Measurements from ENCODE around the gene CTNNBL1. TPM values are rescaled to one million over a fixed set of nuclear protein-coding genes. Genes with fewer than 3 reads are reported as not detected.

CTNNBL1 gene
- total RNA-seq, 1 donor from 2014 or later = 30.0 TPM

- no peak for FAIRE-seq
- DNase-seq (ENCODE audit: low read depth) = no peak
- H3K4me3 ChIP-seq (ENCODE audit: low read depth, low read length) = no peak overlapping the region
- no peak for TF ChIP-seq CTCF (IDR thresholded peaks at IDR 0.05; ENCODE audit: insufficient read depth, low read length, severe bottlenecking)
- peaks cover 7% of the 10 kb centered on the region for H3K36me3 ChIP-seq (ENCODE audit: control insufficient read depth, insufficient read depth, low read length)
- no peaks in the 10 kb centered on the region for H3K27me3 ChIP-seq (ENCODE audit: control insufficient read depth, insufficient read depth, low read length)
Observed at GRCh38 chr20:37863289-37863688, 169.5 kb downstream of the CTNNBL1 start.

GRCh38 chr20:37864298-37864697 lies 170.5 kb downstream of the CTNNBL1 start:
- DNase-seq (ENCODE audit: low read depth) (no peak), FAIRE-seq (no peak)
- peaks cover 10% of the 10 kb centered on the region for H3K36me3 ChIP-seq (ENCODE audit: control insufficient read depth, insufficient read depth, low read length)
- H3K27me3 ChIP-seq (ENCODE audit: control insufficient read depth, insufficient read depth, low read length) = no peaks in the 10 kb centered on the region
- TF ChIP-seq CTCF (IDR thresholded peaks at IDR 0.05; ENCODE audit: insufficient read depth, low read length, severe bottlenecking) = no peak
- no peak overlapping the region for H3K4me3 ChIP-seq (ENCODE audit: low read depth, low read length)

GRCh38 chr20:37866051-37866450 lies 172.2 kb downstream of the CTNNBL1 start:
- DNase-seq (ENCODE audit: low read depth) (no peak), FAIRE-seq (no peak)
- H3K4me3 ChIP-seq (ENCODE audit: low read depth, low read length) = no peak overlapping the region
- no peak for TF ChIP-seq CTCF (IDR thresholded peaks at IDR 0.05; ENCODE audit: insufficient read depth, low read length, severe bottlenecking)
- H3K36me3 ChIP-seq (ENCODE audit: control insufficient read depth, insufficient read depth, low read length) = peaks cover 10% of the 10 kb centered on the region
- H3K27me3 ChIP-seq (ENCODE audit: control insufficient read depth, insufficient read depth, low read length) = no peaks in the 10 kb centered on the region

- no peak for DNase-seq (ENCODE audit: low read depth)
- Histone ChIP-seq H3K36me3 (ENCODE audit: control insufficient read depth, insufficient read depth, low read length) (peaks cover 7% of the 10 kb centered on the region), H3K27me3 (ENCODE audit: control insufficient read depth, insufficient read depth, low read length) (no peaks in the 10 kb centered on the region), H3K4me3 (ENCODE audit: low read depth, low read length) (no peak overlapping the region)
- no peak for TF ChIP-seq CTCF (IDR thresholded peaks at IDR 0.05; ENCODE audit: insufficient read depth, low read length, severe bottlenecking)
- peak; percentile 32 for FAIRE-seq
Observed at GRCh38 chr20:37867289-37868195, 173.7 kb downstream of the CTNNBL1 start.

- DNase-seq (ENCODE audit: low read depth) (no peak), FAIRE-seq (no peak)
- Histone ChIP-seq H3K36me3 (ENCODE audit: control insufficient read depth, insufficient read depth, low read length) (peaks cover 7% of the 10 kb centered on the region), H3K4me3 (ENCODE audit: low read depth, low read length) (no peak overlapping the region), H3K27me3 (ENCODE audit: control insufficient read depth, insufficient read depth, low read length) (no peaks in the 10 kb centered on the region)
- TF ChIP-seq CTCF (IDR thresholded peaks at IDR 0.05; ENCODE audit: insufficient read depth, low read length, severe bottlenecking) = no peak
Observed at GRCh38 chr20:37868851-37869333, 175.1 kb downstream of the CTNNBL1 start.

All from bronchial epithelial cell (primary cell).